AG04449 (cell line): Measurements from ENCODE around the gene LDLRAD4.

Experiments used
- CTCF ChIA-PET: fragments of 350-600 bp; formaldehyde crosslinking; extraction: SDS; loops from one replicate; lab custom pipeline; 2021; ENCODE audit warnings: antibody characterized with exemption; lab: Yijun Ruan, JAX
- POLR2A ChIA-PET: fragments of 400-600, 350-600 bp; formaldehyde crosslinking; extraction: SDS; loops from one replicate; lab custom pipeline; 2020; ENCODE audit warnings: antibody characterized with exemption, inconsistent platforms; lab: Yijun Ruan, JAX
- DNase-seq: peaks from one replicate; pipeline ENCODE4 v3.0.0-alpha.2; 2010; ENCODE audit warnings: low read depth, low spot score
- H3K4me3 ChIP-seq: 2 replicates; pipeline ENCODE4 v1.5.1; 2011; ENCODE audit warnings: low read depth, mild to moderate bottlenecking, control low read depth, low read length
- TF ChIP-seq, protein P1 (sequence below): IDR thresholded peaks from one replicate; pipeline ENCODE4 v1.5.1; 2011; ENCODE audit warnings: mild to moderate bottlenecking, moderate library complexity, low read length, control low read depth, inconsistent platforms; ENCODE audit not compliant: insufficient read depth; ENCODE audit errors: missing control alignments

Gene LDLRAD4

DNA sequence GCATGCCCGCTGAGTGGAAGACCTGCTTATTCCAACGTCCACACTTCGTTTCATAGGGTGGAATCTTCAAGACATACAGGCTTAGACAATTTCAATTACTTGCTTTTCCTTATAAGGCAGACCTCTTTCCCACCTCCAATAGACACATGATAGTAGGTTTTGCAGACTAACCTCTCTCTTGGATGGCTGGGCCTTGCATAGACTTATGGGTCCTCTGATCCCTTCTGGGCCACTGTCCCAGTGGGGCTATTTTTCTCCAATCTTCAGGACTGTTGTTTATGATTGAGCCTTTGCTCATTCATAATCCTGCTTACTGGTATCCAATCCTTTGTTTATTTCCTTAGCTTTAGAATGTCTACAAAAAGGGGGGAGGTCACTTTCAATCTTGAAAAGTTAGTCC lies 368.9 kb downstream of the LDLRAD4 start:
- POLR2A ChIA-PET = no interaction called here
- CTCF ChIA-PET = no interaction called here
- H3K4me3 ChIP-seq = no peak overlapping the region
- TF ChIP-seq, protein P1, sequence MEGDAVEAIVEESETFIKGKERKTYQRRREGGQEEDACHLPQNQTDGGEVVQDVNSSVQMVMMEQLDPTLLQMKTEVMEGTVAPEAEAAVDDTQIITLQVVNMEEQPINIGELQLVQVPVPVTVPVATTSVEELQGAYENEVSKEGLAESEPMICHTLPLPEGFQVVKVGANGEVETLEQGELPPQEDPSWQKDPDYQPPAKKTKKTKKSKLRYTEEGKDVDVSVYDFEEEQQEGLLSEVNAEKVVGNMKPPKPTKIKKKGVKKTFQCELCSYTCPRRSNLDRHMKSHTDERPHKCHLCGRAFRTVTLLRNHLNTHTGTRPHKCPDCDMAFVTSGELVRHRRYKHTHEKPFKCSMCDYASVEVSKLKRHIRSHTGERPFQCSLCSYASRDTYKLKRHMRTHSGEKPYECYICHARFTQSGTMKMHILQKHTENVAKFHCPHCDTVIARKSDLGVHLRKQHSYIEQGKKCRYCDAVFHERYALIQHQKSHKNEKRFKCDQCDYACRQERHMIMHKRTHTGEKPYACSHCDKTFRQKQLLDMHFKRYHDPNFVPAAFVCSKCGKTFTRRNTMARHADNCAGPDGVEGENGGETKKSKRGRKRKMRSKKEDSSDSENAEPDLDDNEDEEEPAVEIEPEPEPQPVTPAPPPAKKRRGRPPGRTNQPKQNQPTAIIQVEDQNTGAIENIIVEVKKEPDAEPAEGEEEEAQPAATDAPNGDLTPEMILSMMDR = no peak
- no peak for DNase-seq

DNA sequence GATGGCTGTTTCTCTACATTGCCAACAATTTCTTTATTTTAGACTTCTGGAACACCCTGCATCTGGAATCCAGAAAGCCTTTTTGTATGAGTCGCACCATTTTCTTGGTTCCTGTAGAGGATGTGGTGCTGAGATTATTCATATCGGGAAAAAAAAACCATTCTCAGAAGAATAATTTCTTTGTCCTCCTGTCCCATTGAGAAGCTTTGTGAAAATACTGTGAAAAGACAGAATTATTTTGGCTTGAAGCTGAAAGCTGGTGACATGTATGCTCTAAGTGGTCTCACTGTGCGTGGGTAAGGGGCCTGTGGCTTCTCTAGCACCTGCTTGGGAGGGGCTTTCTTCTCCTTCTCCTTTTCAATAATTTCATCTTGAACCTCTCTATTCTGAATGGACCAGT lies 369.4 kb downstream of the LDLRAD4 start:
- ChIA-PET CTCF (no interaction called here), POLR2A (no interaction called here)
- DNase-seq = no peak
- TF ChIP-seq, protein P1 = no peak
- H3K4me3 ChIP-seq = no peak overlapping the region

GRCh38 chr18:13589316-13589715 lies 370.8 kb downstream of the LDLRAD4 start:
- TF ChIP-seq, protein P1 = no peak
- DNase-seq = no peak
- H3K4me3 ChIP-seq = no peak overlapping the region
- CTCF ChIA-PET = no interaction called here
- POLR2A ChIA-PET = no interaction called here

- ChIA-PET CTCF (no interaction called here), POLR2A (no interaction called here)
- no peak for DNase-seq
- H3K4me3 ChIP-seq = no peak overlapping the region
- TF ChIP-seq, protein P1 = no peak
Measured at GRCh38 chr18:13589943-13590342, 371.4 kb downstream of the LDLRAD4 start.

DNA sequence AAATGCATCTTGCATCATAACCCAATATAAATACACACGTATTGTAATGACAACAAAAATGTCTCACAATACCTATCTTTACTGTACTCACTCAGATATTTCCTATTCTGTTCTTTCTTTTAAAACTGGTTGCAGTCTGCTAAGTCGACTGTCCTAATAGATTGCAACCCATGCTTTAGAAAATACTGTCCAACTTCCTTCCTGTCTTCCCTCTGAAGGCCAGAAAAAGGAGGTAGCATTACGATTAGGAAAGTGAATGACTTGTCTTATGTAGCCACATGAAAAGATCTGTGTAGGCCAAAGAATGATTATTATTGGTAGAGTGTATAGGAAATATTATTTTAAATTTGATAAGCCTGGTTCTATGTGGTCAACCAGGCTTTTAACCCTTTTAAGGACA lies 373.7 kb downstream of the LDLRAD4 start:
- TF ChIP-seq, protein P1 = no peak
- POLR2A ChIA-PET = no interaction called here
- no peak overlapping the region for H3K4me3 ChIP-seq
- DNase-seq = no peak
- CTCF ChIA-PET = no interaction called here

- ChIA-PET CTCF (interaction anchor here (1.4 kb wide), 1 partner anchor 37 kb away, joined by 3 read pairs; no protein-coding TSS in a partner anchor), POLR2A (no interaction called here)
- TF ChIP-seq, protein P1 = no peak
- H3K4me3 ChIP-seq = no peak overlapping the region
- no peak for DNase-seq
Measured at GRCh38 chr18:13594551-13594950, 376.0 kb downstream of the LDLRAD4 start.
